ENCODE measurements around the gene ATAD1. TPM values are rescaled to one million over a fixed set of nuclear protein-coding genes. Genes with fewer than 3 reads are reported as not detected.

ATAD1 gene
- total and polyA plus RNA-seq, 9 of the 15 experiments (the other 6 are each of a cell fraction or from before 2014, with no cell fraction given): 11.3 to 33.8 (median 27.3) TPM

GRCh38 chr10:87861953-87862678 is 44.1 kb upstream of the ATAD1 start:
- peak overlapping the region; percentile 98 for H2AFZ ChIP-seq (ENCODE audit: low read depth, low read length)
- ChIA-PET CTCF (ENCODE audit: low intra/inter-chr PET ratio) (no interaction called here), POLR2A (interaction anchor here (0.6 to 1.6 kb wide), 9 partner anchors 13 to 249 kb away, joined by 3 to 5 read pairs (median 3); no protein-coding TSS in a partner anchor)
- peaks cover 11% of the 10 kb centered on the region; the same call in 1 of the 2 replicates for H4K20me1 ChIP-seq (replicated peaks; ENCODE audit: control insufficient read depth, insufficient read depth, low read length)
- peak overlapping the region; percentile 79 for H3K27ac ChIP-seq (ENCODE audit: extremely low read depth, low read depth, low read length)
- H3K9me3 ChIP-seq (replicated peaks; ENCODE audit: control insufficient read depth, insufficient read depth, low read depth, low read length): no peaks in the 10 kb centered on the region
- H3K9me1 ChIP-seq (ENCODE audit: control insufficient read depth, insufficient read depth, low read length): no peaks in the 10 kb centered on the region
- BruUV-seq (replicated peaks): no TSS peak
- H3K4me3 ChIP-seq: peak overlapping the region; percentile 88
- peak overlapping the region; percentile 88 for H3K4me2 ChIP-seq (ENCODE audit: insufficient read depth, low read length)
- 2% methylated on average over 25 of the region's 57 CpGs for WGBS (ENCODE audit: insufficient coverage, low coverage, missing lambda C conversion rate)
- H3K27me3 ChIP-seq (ENCODE audit: control insufficient read depth in 2 of 2, insufficient read depth in 2 of 2, low read length in 2 of 2): no peaks in the 10 kb centered on the region
- in situ Hi-C loops (cut with MboI): loop anchor here (25.0 kb wide), 1 partner anchor 225 kb away; no protein-coding TSS in a partner anchor
- DNase-seq (ENCODE audit: extremely low read depth in 1 of 4, low spot score in 3 of 4) (peak; percentile 79 to 94 (median 83)), FAIRE-seq (peak; percentile 88), ATAC-seq (peak; percentile 60)
- peaks cover 35% of the 10 kb centered on the region for H3K79me2 ChIP-seq (ENCODE audit: control insufficient read depth, insufficient read depth, low read length)
- peak overlapping the region; percentile 78 to 91 for H3K9ac ChIP-seq (ENCODE audit: insufficient read depth in 1 of 2, low read depth in 2 of 2, low read length in 2 of 2)
- no peaks in the 10 kb centered on the region for H3K36me3 ChIP-seq (ENCODE audit: control insufficient read depth, insufficient read depth, low read length)
- H3K4me1 ChIP-seq (replicated peaks in 1 of 2; ENCODE audit: control insufficient read depth in 2 of 2, insufficient read depth in 2 of 2, low read length in 2 of 2): peaks cover 3 to 11% of the 10 kb centered on the region in 2 experiments; a peak in 4 of 5 replicates
- intact Hi-C loops (cut with micrococcal nuclease): loop anchor here (1.0 to 5.0 kb wide), 3 partner anchors 45 to 525 kb away; partner anchors contain the start of gene ATAD1
- TF ChIP-seq TAF9B (IDR thresholded peaks at IDR 0.05; ENCODE audit: partially characterized antibody): peak; percentile 72
- TF ChIP-seq LEF1 (IDR thresholded peaks at IDR 0.05): 0 out of 2 replicates have a peak, but pooled peaks have one; percentile 36
- 0 out of 2 replicates have a peak, but pooled peaks have one; percentile 26 for TF ChIP-seq ZNF282 (CRISPR knock-in tag; IDR thresholded peaks at IDR 0.05)
- TF ChIP-seq CC2D1A (IDR thresholded peaks at IDR 0.05): 0 out of 2 replicates have a peak, but pooled peaks have one; percentile 45
- 0 out of 2 replicates have a peak, but pooled peaks have one; percentile 27 for TF ChIP-seq RFX5 (IDR thresholded peaks at IDR 0.05; ENCODE audit: low read depth, low read length)
- 0 out of 2 replicates have a peak, but pooled peaks have one; percentile 10 for TF ChIP-seq JUN (IDR thresholded peaks at IDR 0.05; ENCODE audit: borderline replicate concordance, low read depth, low read length)
- TF ChIP-seq JUN (CRISPR knock-in tag; IDR thresholded peaks at IDR 0.05; ENCODE audit: borderline replicate concordance): no peak; the same call in 1 of the 2 replicates
- peak; percentile 33; the same call in 1 of the 2 replicates for TF ChIP-seq ZNF24 (IDR thresholded peaks at IDR 0.05)
- peak; percentile 37 for TF ChIP-seq RBBP5 (IDR thresholded peaks at IDR 0.05; ENCODE audit: borderline replicate concordance, insufficient read depth, low read length, poor library complexity, severe bottlenecking)
- TF ChIP-seq ZNF12 (CRISPR knock-in tag; IDR thresholded peaks at IDR 0.05): peak; percentile 47; the same call in 1 of the 2 replicates
- peak in 1 of 2 experiments; percentile 85; a peak in 2 of 4 replicates for TF ChIP-seq ZNF639 (CRISPR knock-in tag; conservative IDR thresholded peaks at IDR 0.05 in 1 of 2, IDR thresholded peaks at IDR 0.05 in 1 of 2)
